OCI-LY3 (cell line): ENCODE measurements around the gene SASH1.

Experiments
- CTCF ChIP-seq: fragments of 200-600, 300-600 bp; sonication (generic); IDR thresholded peaks from 2 replicates; pipeline ENCODE4 v1.5.1; 2014; ENCODE audit warnings: antibody characterized with exemption, low read length, low read depth
- EZH2phosphoT487 ChIP-seq: fragments of 200-600 bp; shearing (Covaris generic); IDR thresholded peaks from 2 replicates; pipeline ENCODE4 v1.6.1; 2018; ENCODE audit warnings: antibody characterized with exemption, mixed run types, low read depth

GRCh38 chr6:148467926-148468325, 125.3 kb downstream of the SASH1 start:
- TF ChIP-seq CTCF (no peak), EZH2phosphoT487 (no peak)
